NK-92 (cell line): ENCODE data around the gene FEV.

ENCODE experiments used
- DNase-seq: peaks from one replicate; lab custom pipeline; 2025; ENCODE audit not compliant: unreplicated experiment; lab: John Stamatoyannopoulos, UW

The FEV gene

DNA sequence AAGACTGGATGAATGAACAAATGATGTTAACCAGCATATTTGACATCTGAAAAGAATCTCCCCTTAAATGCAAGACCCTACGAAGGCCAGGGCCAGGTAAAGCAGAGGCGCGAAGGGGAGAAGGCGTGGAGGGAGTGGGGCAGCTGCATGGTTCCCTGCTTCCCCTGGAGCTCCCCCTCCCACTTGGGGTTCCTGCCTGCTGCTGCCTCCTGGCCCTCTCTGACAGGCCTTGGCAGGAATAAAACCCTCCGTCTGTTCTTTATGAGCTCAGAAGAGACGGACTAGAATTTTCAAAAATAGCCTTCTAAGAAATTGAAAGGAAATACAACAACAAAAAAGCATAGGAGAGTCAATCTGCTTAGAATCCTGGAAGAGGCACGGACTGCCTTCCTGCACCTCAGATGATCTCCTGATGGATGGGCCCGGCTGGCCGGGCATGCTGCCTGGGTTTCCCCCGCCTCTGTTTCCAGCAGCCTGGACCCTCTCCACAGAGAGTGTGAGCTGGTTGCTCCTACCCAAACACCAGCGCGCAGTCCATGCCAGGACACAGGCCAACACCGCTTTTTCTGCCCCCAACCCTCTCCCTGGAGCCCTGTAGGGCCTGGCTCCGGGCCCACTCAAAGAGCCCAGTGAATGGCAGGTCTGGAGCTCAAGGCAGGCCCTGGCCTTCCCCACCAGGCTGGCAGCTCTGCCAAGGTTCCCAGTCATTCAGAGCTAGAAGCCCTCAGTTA lies 32.4 kb upstream of the FEV start:
- no peak for DNase-seq

GRCh38 chr2:219016721-219017120 lies 31.7 kb upstream of the FEV start:
- no peak for DNase-seq

GRCh38 chr2:219010873-219011272 lies 25.9 kb upstream of the FEV start:
- no peak for DNase-seq

DNA sequence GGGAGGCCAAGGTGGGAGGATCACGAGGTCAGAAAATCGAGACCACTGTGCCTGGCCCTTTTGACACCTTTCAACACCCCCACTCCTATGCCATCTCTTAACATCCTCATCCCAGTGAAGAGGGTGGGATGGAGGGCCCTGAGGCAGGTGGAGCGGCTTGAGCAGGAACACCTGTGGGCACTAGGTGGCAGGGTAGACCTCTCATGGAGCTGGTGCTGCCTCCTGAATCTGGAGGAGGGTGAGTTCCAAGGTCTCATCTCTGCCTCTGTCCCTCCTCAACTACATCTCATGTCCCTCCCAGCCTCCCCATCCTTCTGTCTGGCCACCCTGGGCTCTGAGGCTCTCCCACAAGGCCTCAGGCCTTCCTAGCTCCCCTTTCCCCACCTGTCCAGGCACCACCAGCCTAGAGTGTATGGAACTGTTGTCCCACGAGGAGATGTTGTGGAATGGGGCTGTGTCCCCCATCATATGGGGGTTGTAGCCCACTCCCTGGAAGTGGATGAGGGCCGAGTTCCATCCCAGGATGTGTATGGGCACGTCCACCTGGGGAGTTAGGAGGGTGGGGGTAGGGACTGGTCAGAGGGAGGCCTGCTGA lies 25.3 kb upstream of the FEV start:
- no peak for DNase-seq

GRCh38 chr2:219009294-219009693 lies 24.3 kb upstream of the FEV start:
- DNase-seq: no peak

DNA sequence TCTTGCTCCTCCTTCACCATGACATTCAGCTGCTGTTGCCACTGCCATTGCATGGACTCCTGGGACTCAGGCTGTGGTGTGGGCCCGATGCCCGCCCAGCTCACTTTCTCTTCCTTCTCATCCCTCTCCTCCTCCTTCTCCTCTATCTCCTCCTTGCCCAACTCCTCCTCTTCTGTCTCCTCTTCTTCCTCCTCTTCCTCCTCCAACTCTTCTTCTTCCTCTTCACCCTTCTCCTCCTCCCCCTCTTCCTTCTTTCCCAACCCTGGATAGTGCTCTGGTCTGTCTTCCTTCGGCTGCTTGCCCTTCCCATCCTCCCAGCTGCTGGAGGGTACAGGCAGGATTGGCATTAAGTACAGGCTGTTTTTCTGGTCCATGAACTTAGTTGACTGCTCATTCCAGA lies 19.0 kb upstream of the FEV start:
- no peak for DNase-seq

DNA sequence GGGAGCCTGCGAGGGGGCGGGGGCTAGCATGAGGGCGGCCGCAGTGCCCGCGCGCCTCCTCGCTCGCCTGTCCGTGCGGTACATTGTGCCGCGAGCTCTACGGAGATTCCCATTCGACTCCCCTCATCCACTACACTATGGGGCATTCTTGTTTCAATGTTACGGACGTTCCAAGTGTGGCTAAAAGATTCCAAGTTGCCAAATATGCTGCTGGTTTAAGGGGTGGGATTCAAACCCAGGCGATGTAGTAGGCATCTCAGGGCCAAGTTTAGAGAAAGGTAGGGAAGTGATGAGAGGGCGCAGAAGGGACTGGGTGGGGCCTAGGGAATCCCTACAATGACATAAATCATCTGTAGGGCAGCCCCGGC lies 18.3 kb upstream of the FEV start:
- DNase-seq: no peak

- no peak for DNase-seq
Observed at GRCh38 chr2:219002395-219003266, 17.6 kb upstream of the FEV start.

DNA sequence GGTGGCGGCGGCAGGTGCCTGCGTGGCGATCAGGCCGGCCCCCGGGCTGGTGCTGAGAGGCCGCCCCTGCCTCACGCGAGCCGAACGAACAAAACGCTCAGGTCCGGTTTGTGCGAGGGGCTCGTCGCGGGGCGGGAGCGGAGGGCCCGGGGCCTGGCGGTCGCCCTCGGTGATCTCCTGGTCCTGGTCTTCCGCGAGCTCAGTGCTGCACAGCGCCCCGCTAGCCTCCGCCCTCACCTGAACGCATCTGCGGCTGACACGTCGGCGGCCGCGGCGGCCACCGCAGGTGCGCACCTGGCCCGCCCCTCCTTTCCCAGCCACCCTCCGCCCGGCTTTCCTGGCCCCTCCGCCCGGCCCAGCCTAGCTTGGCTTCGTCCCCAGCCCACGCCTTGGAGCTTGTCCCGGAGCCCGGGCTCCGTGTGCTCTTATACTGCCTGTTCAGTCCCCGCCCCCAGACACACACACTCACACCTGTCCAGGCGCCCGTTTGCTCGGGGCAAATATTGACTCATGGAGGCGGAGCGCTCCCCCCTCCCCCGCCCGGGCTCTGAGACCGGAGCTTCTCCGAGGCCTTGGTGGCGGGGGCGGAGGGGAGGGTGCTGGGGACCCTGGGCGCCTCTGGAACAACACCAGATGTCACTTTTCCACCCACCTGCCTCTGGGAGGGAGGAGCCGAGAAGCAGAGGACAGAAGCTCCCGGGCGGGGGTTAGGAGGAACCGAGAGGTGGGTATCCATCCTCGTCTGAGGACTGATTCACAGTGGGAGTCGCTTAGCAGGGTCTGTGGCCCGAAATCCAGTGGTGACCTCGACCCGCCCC lies 16.8 kb upstream of the FEV start:
- no peak for DNase-seq

GRCh38 chr2:219001100-219001576 lies 16.2 kb upstream of the FEV start:
- DNase-seq: no peak

- DNase-seq: no peak
Observed at GRCh38 chr2:219000569-219000960, 15.6 kb upstream of the FEV start.

DNA sequence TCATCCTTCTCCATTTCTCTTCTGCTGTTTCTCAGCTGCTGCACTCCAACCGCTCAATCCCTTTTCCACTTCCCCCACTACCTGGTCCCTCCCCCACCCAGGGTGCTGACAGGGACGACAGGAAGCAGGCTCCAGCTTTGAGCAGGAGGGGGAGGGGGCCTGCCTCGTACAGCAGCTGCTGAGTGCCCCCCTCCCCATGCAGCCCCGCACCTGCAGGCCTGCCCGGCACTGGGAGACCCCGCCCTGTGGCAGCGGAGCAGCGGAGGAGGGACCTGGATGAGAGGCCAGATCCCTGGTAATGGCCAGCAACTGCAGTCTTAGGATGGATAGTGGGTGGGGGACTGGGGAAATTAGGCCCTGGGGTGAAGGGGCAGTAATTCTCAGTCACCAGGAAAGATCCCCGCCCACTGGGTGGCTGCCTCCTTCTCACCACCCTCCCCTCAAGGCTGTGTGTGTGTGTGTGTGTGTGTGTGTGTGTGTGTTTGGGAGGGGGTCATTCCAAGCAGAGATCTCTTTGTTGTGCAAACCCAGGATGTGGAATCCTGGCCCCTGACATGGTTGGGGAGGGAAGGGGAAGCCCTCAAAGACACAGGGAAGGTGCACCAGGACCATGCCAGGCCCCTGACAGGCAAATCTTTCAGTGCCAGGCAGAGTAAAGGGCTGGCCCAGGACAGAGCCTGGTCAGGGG lies 15.0 kb upstream of the FEV start:
- no peak for DNase-seq

- DNase-seq: no peak
Observed at GRCh38 chr2:218999021-218999880, 14.3 kb upstream of the FEV start.

GRCh38 chr2:218998414-218999002 lies 13.5 kb upstream of the FEV start:
- no peak for DNase-seq

DNA sequence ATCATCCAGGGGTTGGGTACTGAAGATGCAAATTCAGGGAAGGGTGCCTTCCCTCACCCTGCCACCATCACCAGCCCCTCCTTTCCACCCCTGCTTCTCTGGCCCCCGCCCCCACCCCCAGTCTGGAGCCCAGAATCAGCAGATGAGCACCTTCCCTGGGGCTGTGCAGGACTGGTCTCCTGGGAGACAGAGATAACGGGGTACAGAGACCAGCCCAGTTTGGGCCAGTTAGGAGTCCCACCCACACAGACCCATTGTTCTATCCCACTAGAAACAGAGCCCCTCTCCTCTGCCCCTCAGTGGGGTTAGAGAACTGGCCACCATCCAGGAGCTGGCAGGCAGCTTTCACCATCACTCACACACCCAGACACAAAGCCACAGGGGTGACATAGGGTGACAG lies 12.7 kb upstream of the FEV start:
- no peak for DNase-seq

DNA sequence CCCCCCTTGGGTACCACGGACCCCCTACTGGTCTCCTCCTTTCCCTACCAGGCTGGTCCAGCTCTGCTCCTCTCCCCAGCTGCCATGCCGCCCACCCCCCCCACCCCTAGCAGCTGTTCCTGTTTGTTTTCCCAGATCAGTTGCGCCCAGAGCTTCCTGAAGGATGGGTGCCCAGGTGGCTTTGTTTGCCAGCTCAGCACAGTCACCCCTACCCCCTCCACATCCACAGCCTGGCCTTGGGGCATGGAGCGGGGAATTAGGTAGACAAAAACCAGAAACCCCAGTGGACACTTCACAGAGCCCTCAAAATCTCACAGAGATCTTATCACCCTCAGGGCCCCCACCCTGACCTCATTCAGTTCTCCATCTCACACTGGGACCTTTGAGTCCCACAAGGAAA lies 12.0 kb upstream of the FEV start:
- no peak for DNase-seq

DNA sequence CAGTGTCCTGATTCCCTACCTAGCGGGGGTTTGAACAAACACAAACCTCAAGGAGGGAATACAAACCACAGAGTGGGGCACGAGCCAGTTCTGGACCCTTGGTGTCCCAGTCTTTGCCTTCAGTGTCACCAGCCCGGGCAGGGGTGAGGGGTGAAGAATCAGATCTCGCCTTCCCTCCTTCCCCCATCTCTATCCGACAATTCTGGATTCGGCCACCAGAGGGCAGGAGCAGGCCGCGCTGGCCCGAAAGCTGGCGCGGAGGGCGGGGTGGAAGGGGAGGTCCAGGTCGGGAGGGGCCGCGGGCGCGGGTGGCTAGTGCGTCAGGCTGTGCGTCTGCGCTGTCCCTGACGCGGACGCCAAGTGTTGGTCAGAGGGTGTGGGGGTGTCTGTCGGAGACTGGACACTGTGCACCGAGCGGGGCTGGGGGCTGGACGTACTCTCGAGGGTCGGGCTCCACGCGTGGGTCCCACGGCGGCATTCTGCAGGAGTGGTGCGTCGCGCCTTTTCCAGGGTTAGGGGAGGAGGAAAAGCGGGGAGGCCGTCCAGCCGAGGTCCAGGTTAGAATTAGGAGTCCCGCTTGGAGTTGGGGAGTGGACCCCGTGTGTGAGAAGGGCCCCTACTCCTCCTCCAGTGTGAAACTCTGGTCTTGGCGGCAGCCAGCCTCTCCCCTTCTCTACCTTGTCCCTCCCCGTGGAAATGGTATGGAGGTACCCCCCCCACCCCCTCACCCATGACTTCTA lies 11.2 kb upstream of the FEV start:
- no peak for DNase-seq

DNA sequence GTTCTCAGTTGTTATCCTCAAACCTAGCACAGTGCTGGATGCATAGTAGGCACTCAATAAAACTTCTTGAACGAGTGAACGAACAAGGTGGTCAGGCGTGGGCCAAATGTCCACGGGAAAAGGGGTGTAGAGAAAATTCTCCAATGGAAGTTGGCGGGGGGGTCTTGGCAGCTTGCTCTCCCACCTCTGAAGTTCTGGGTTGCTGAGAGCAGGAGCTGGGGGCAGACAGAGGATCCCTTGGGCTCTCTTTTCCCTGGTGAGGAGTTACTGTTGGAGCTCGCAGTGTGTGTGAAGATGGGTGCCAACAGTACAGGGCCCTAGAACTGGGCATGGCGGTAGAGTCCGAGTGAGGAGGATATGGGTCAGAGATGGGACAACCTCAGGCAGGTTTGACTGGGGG lies 10.6 kb upstream of the FEV start:
- DNase-seq: no peak
